GM23248 (cell line): ENCODE data around the gene LTF. TPM values are rescaled to one million over a fixed set of nuclear protein-coding genes. Genes with fewer than 3 reads are reported as not detected.

Experiments
- DNase-seq: peaks from one replicate; pipeline ENCODE4 v3.0.0-alpha.2; 2015
- H2AFZ ChIP-seq: fragments of 200-600 bp; sonication (generic); 2 replicates; pipeline ENCODE4 v1.6.1; 2016; ENCODE audit warnings: antibody characterized with exemption
- H3F3A ChIP-seq: fragments of 200-600 bp; sonication (generic); 2 replicates; pipeline ENCODE4 v1.6.1; 2016; ENCODE audit warnings: mild to moderate bottlenecking, antibody characterized with exemption, mixed run types; ENCODE audit not compliant: insufficient read depth
- H3K27ac ChIP-seq: fragments of 200-600 bp; sonication (generic); 2 replicates; pipeline ENCODE4 v1.5.1; 2016; ENCODE audit warnings: mild to moderate bottlenecking
- H3K27me3 ChIP-seq: fragments of 200-600 bp; sonication (generic); replicated peaks from 2 replicates; pipeline ENCODE4 v1.6.1; 2016; ENCODE audit warnings: mild to moderate bottlenecking; ENCODE audit not compliant: insufficient read depth
- H3K36me3 ChIP-seq: fragments of 200-600 bp; sonication (generic); 2 replicates; pipeline ENCODE4 v1.6.1; 2016; ENCODE audit warnings: low read depth, mild to moderate bottlenecking
- H3K4me1 ChIP-seq: fragments of 200-600 bp; sonication (generic); 2 replicates; pipeline ENCODE4 v1.6.1; 2016; ENCODE audit warnings: mild to moderate bottlenecking; ENCODE audit not compliant: insufficient read depth
- H3K4me2 ChIP-seq: fragments of 200-600 bp; sonication (generic); one replicate; pipeline ENCODE4 v1.6.1; 2016; ENCODE audit warnings: mild to moderate bottlenecking; ENCODE audit not compliant: unreplicated experiment
- H3K4me3 ChIP-seq: fragments of 200-600 bp; sonication (generic); 2 replicates; pipeline ENCODE4 v1.5.1; 2016; ENCODE audit warnings: mild to moderate bottlenecking
- H3K79me2 ChIP-seq: fragments of 200-600 bp; sonication (generic); 2 replicates; pipeline ENCODE4 v1.6.1; 2016; ENCODE audit warnings: mild to moderate bottlenecking; ENCODE audit not compliant: insufficient read depth
- H3K9ac ChIP-seq: fragments of 200-600 bp; sonication (generic); 2 replicates; pipeline ENCODE4 v1.6.1; 2016; ENCODE audit warnings: mild to moderate bottlenecking
- H3K9me2 ChIP-seq: fragments of 200-600 bp; sonication (generic); 2 replicates; pipeline ENCODE4 v1.6.1; 2016; ENCODE audit warnings: mixed run types, mild to moderate bottlenecking, moderate library complexity; ENCODE audit not compliant: insufficient read depth
- H3K9me3 ChIP-seq: fragments of 200-600 bp; sonication (generic); one replicate; pipeline ENCODE4 v1.6.1; 2017; ENCODE audit warnings: low read depth
- H4K20me1 ChIP-seq: fragments of 200-600 bp; sonication (generic); 2 replicates; pipeline ENCODE4 v1.6.0; 2016; ENCODE audit not compliant: insufficient read depth
- EZH2 ChIP-seq: fragments of 200-600 bp; sonication (generic); IDR thresholded peaks from 2 replicates; pipeline ENCODE4 v1.6.1; 2018; ENCODE audit warnings: antibody characterized with exemption, mild to moderate bottlenecking; ENCODE audit not compliant: insufficient read depth, poor library complexity, severe bottlenecking
- EZH2phosphoT487 ChIP-seq: fragments of 200-600 bp; sonication (generic); IDR thresholded peaks from 2 replicates; pipeline ENCODE4 v1.6.1; 2018; ENCODE audit warnings: antibody characterized with exemption, moderate library complexity, mild to moderate bottlenecking, low read depth; ENCODE audit not compliant: insufficient read depth
- WGBS, 2 experiments: methylation state at CpG; one replicate each; pipeline ENCODE4 v1.1.6; 2015 to 2017; ENCODE audit warnings: low lambda C conversion rate in 2 of 2, low coverage in 1 of 2; ENCODE audit errors: missing lambda C conversion rate in 2 of 2; 5-methylcytosine and 5-hydroxymethylcytosine counted together
- in situ Hi-C: fragments of 300-500 bp; cut with MboI; formaldehyde crosslinking; loops from 2 replicates; pipeline ENCODE4 v1.15.0; 2020
- polyA plus RNA-seq: library from polyadenylated mRNA; unstranded; fragments of >200 nt; fragmentation: Nextera tagmentation; extraction: Ambion mirVana; gene quantifications from 2 replicates; pipeline ENCODE4 v1.2.1, GENCODE V29; 2016
- total RNA-seq: library from RNA; depleted of rRNA; stranded (reverse); fragments of >200 nt; shearing (Covaris generic); gene quantifications from 2 replicates; pipeline ENCODE4 v1.2.3, GENCODE V29; 2014

The LTF gene
- total and polyA plus RNA-seq, 2 experiments from 2014 or later: not detected

DNA sequence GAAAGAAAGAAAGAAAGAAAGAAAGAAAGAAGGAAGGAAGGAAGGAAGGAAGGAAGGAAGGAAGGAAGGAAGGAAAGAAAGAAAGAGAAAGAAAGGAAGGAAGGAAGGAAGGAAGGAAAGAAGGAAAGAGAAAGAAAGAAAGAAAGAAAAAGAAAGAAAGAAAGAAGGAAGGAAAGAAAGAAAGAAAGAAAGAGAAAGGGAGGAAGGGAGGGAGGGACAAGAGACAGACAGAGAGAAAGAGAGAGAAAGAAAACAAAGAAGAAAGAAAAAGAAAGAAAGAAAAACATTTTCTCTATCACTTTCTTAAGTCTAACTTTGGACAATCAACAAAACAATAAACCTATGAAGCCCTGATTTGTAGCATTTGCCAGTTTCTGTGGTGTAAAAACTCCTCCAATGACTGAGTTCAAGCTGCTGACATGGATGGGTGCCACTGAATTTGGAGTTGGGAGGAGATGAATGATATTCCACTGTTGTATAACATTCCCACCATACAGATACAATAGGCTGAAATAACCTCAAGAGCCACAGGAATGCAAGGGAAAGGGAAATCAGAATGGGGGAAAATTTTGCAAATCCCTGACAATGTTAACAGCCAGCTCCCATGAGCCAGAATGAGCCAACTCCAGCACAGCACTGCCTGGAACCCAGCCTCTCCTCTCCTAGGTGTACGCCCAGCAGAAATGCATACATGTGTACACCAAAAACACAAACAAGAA, 18.1 kb upstream of the LTF start:
- WGBS, 2 experiments: 35 to 50% methylated on average over 1 of the region's 1 CpG
- Histone ChIP-seq H3K9me3 (no peaks in the 10 kb centered on the region), H2AFZ (no peak overlapping the region), H3K79me2 (no peaks in the 10 kb centered on the region), H3K9me2 (no peaks in the 10 kb centered on the region), H3K36me3 (no peaks in the 10 kb centered on the region), H3K4me1 (peaks cover 9% of the 10 kb centered on the region), H3F3A (peaks cover 4% of the 10 kb centered on the region; the same call in 1 of the 2 replicates), H3K27ac (no peak overlapping the region), H3K27me3 (peaks cover 18% of the 10 kb centered on the region), H4K20me1 (no peaks in the 10 kb centered on the region), H3K9ac (no peak overlapping the region), H3K4me2 (peak overlapping the region; percentile 13), H3K4me3 (no peak overlapping the region)
- TF ChIP-seq EZH2phosphoT487 (peak; percentile 74; the same call in 1 of the 2 replicates), EZH2 (no peak)
- in situ Hi-C loops: loop anchor here (10.0 kb wide), 1 partner anchor 152 kb away; no protein-coding TSS in a partner anchor
- DNase-seq: peak; percentile 76

DNA sequence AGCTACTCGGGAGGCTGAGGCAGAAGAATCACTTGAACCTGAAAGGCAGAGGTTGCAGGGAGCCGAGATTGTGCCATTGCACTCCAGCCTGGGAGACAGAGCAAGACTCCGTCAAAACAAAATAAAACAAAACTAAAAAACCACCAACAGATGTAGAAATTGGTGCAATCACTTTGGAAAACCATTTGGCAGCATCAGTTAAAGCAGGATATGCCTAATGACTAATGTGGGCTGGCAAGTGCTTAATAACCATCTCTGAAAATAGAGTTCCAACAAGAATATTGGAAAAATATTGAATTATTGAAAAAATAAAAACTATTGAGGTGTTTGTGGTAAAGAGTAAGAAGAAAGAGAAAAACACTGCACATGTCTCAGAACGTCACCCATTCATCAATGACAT, 16.9 kb upstream of the LTF start:
- Histone ChIP-seq H3K27me3 (peaks cover 26% of the 10 kb centered on the region), H2AFZ (no peak overlapping the region), H3K79me2 (no peaks in the 10 kb centered on the region), H3K9ac (no peak overlapping the region), H3K4me3 (no peak overlapping the region), H3K4me2 (no peak overlapping the region), H3K27ac (no peak overlapping the region), H3K9me2 (no peaks in the 10 kb centered on the region), H3K36me3 (no peaks in the 10 kb centered on the region), H3K9me3 (no peaks in the 10 kb centered on the region), H3K4me1 (peaks cover 9% of the 10 kb centered on the region), H4K20me1 (no peaks in the 10 kb centered on the region), H3F3A (peaks cover 4% of the 10 kb centered on the region; the same call in 1 of the 2 replicates)
- 10 to 14% methylated on average over 4 of the region's 4 CpGs for WGBS, 2 experiments
- no peak for TF ChIP-seq EZH2
- TF ChIP-seq EZH2phosphoT487: no peak
- peak; percentile 54 for DNase-seq
- in situ Hi-C loops: loop anchor here (10.0 kb wide), 1 partner anchor 153 kb away; no protein-coding TSS in a partner anchor

DNA sequence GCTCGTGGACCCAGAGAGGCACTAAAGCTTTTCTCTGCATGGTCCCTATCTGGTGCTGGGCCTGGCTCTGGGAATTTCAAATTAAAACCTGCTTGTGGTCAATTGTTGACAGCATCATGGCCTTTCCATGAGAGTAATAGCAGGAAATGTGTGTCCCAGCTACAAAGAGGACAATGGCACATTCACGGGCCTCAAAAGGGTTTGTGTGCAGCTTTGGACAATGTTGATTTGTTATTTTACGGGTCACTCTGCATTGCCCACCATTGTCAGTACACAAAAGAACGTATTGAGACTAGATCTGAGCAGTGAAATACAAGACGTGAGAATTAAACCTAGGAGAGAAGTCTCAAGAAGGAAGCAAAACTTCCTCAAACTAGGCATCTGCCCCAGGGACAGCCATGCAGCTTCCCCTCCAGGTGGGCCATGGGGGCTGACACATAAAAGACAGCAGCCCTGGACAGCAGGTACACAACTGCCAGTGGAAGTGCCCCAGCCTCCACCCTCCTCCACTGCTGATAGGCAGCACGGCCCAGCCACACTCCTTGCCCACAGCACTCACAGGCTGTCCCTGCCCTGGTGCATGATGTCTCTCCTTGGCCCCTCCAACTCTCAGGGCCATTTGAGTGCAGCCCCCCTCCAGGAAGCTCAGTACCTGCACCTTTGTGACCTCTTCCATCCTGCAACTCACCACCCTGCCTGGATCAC, 15.9 kb upstream of the LTF start:
- no peak for TF ChIP-seq EZH2phosphoT487
- TF ChIP-seq EZH2: no peak
- 62 to 67% methylated on average over 6 of the region's 6 CpGs for WGBS, 2 experiments
- Histone ChIP-seq H3K27me3 (peaks cover 26% of the 10 kb centered on the region), H3F3A (peaks cover 4% of the 10 kb centered on the region; the same call in 1 of the 2 replicates), H3K4me3 (no peak overlapping the region), H4K20me1 (no peaks in the 10 kb centered on the region), H3K4me1 (peaks cover 9% of the 10 kb centered on the region), H2AFZ (no peak overlapping the region), H3K9ac (no peak overlapping the region), H3K9me2 (no peaks in the 10 kb centered on the region), H3K27ac (no peak overlapping the region), H3K4me2 (no peak overlapping the region), H3K79me2 (no peaks in the 10 kb centered on the region), H3K9me3 (no peaks in the 10 kb centered on the region), H3K36me3 (no peaks in the 10 kb centered on the region)
- in situ Hi-C loops: loop anchor here (10.0 kb wide), 1 partner anchor 154 kb away; no protein-coding TSS in a partner anchor
- DNase-seq: no peak

DNA sequence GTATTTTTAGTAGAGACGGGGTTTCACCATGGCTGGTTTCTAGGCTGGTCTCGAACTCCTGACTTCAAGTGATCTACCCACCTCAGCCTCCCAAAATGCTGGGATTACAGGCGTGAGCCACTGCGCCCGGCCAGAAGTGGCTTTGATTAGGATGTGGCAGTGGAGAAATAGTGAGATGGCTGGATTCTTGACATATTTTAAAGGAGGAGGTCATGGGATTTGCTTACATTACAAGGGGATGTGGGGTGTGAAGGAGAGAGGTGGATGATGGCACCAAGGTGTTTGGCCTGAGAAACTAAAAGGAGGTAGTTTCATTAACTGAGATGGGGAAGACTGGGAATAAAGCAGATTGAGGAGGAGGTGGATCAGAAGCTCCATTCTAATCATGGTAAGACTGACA, 15.0 kb upstream of the LTF start:
- in situ Hi-C loops: loop anchor here (10.0 kb wide), 1 partner anchor 155 kb away; no protein-coding TSS in a partner anchor
- Histone ChIP-seq H3F3A (peaks cover 4% of the 10 kb centered on the region; the same call in 1 of the 2 replicates), H4K20me1 (no peaks in the 10 kb centered on the region), H3K4me1 (peaks cover 9% of the 10 kb centered on the region), H3K36me3 (no peaks in the 10 kb centered on the region), H3K9me2 (no peaks in the 10 kb centered on the region), H3K4me2 (no peak overlapping the region), H3K79me2 (no peaks in the 10 kb centered on the region), H3K4me3 (no peak overlapping the region), H3K9me3 (no peaks in the 10 kb centered on the region), H3K27me3 (peaks cover 29% of the 10 kb centered on the region), H2AFZ (no peak overlapping the region), H3K27ac (no peak overlapping the region), H3K9ac (no peak overlapping the region)
- no peak for DNase-seq
- 68 to 70% methylated on average over 5 of the region's 5 CpGs for WGBS, 2 experiments
- TF ChIP-seq EZH2phosphoT487 (no peak), EZH2 (no peak)
